Sciatic nerve (tissue), 2 donors: Measurements from ENCODE around the gene STK32C. TPM values are rescaled to one million over a fixed set of nuclear protein-coding genes. Genes with fewer than 3 reads are reported as not detected.
A peak's percentile ranks its signal among the peaks of the same experiment; 100 is the strongest.

Experiments
- ATAC-seq: fragments of 200-7000 bp; cut with Tn5 transposase; one replicate; pipeline ENCODE4 v1.9.1; 2020; ENCODE audit warnings: mild to moderate bottlenecking, moderate library complexity
- DNase-seq: peaks from one replicate; pipeline ENCODE4 v3.0.0-alpha.2; 2020; ENCODE audit warnings: low spot score
- intact Hi-C: fragments of 100-400 bp; cut with DNase I; formaldehyde crosslinking; loops from one replicate; pipeline ENCODE4 v1.14.2; 2022
- total RNA-seq: library from RNA; stranded (reverse); fragmentation: NEBNext Ultra II Directional; extraction: Animal tissue kit (Norgen Biotek cat#: 25700); gene quantifications from one replicate; pipeline ENCODE4 v1.2.1, GENCODE V29; 2021
- donor health status: DM: no; HTN: no; CAD: no.
- donor health status: DM: no; HTN: no; CAD: no.

The STK32C gene
- total RNA-seq, 1 donor from 2014 or later = 11.1 TPM

- ATAC-seq (no peak), DNase-seq (no peak)
- intact Hi-C loops = no loop called here
These were observed 120.2 kb downstream of the STK32C start for GRCh38 chr10:132187430-132188138.

DNA sequence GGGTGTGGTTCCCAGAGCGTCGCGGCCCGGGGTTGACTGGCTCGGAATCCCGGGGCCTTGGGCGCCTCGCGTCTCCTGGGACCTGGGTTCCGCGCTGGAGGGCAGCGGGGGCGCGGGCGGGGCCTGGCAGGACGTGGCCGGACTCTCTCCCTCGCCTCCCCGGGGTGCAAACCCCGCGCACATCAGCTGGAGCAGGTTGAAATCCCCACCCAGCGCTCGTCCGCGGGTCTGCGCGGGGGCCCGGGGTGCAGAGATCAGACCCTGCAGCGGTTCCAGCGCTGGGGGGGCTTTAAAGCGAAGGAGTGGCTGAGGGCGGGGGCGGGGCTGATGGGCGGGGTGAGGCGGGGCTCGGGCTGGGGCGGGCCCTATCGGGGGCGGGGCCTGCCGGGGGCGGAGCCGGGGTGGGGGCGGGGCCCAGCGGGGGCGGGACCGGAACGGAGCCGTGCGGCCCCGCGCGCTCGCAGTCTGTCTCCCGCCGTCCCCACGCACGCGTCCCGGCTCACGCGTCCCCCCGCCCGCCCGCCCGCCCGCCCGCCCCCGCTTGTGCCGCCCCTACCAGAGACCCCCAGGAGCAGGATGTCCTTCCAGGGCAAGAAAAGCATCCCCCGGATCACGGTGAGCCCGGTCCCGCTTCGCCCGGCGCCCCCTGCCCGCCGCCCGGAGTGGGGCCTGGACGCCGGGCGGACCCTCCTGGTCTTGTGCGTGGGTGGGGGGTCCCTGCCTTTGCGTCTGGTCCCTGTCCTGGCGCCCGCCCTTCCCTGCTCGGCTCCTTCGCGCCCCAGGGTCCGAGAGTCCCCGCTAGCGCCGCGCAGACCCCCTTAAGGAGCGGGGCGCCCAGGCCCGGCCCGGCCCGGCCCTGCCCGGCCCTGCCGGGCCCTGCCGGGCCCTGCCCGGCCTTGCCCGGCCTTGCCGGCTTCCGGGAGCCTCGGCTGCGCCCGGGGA is 121.0 kb downstream of the STK32C start, which contains the start of gene DPYSL4:
Gene DPYSL4, plus strand, starts transcription at position 461 of the 942 bp plus-strand sequence. Its CDS starts 116 bp downstream, at position 577.
- intact Hi-C loops = no loop called here
- no peak for DNase-seq
- ATAC-seq = peak; percentile 54

GRCh38 chr10:132185601-132186487 is 121.9 kb downstream of the STK32C start:
- ATAC-seq (peak; percentile 76), DNase-seq (no peak)
- intact Hi-C loops = no loop called here

DNA sequence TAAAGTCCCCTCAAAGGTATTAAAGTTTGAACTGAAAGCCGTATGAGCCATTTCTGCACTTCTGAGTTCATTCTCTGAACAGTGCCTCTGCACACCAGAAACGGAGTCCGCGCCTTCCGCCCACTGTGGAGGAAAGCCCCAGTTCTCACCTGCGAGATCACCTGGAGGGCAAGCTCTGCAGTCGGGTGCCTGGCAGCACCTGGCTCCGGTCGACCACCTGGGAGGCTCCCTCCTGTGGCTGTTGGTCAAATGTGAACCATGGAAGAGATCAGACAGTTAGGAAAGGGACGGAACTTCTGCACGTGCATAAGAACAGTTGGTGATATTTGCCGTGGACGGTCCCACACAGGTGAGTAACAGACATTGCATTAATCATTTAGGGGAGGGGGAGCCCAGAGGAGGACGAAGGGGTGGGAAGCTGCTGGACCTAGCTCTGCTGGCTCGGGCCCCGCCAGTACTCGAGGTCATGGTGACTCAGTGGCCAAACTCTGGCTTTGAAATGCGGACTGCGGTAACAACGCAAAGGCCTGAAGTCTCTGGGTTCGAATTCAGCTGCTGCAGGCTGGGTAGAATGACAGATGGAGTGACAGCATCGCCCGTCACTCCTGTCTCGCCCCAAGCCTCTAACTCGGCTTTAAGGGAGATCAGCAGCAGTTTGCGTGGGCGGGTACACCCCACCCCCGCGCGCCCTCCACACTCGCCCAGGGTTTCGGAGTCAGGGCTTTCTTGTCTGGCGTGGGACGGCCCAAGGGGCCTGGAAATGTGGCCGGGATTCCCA is 122.7 kb downstream of the STK32C start:
- intact Hi-C loops = no loop called here
- ATAC-seq (no peak), DNase-seq (no peak)

- ATAC-seq = no peak
- DNase-seq = no peak
- intact Hi-C loops = no loop called here
These were observed 124.7 kb downstream of the STK32C start for GRCh38 chr10:132183046-132183445.

DNA sequence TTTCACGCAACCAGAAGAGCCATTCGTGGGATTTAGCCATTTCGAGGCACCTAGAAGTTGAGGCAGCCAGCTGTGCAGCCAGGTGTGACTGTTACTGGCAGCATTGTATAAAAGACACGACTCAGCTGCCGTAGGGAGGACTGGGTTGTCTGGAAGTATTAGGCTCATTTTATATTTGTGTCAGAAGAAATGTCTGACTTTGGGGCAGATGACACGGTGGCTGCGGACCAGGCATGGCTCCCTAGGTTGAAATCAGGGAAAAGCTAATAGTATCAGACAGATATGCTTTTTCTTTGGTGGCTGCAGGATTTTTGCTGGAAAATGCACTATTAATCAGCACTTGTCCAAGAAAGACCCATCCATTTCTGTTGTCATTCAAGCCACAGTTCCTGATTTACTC is 125.2 kb downstream of the STK32C start:
- DNase-seq = no peak
- ATAC-seq = no peak
- intact Hi-C loops = no loop called here

- intact Hi-C loops = no loop called here
- no peak for ATAC-seq
- DNase-seq = no peak
These were observed 125.9 kb downstream of the STK32C start for GRCh38 chr10:132181691-132182425.

DNA sequence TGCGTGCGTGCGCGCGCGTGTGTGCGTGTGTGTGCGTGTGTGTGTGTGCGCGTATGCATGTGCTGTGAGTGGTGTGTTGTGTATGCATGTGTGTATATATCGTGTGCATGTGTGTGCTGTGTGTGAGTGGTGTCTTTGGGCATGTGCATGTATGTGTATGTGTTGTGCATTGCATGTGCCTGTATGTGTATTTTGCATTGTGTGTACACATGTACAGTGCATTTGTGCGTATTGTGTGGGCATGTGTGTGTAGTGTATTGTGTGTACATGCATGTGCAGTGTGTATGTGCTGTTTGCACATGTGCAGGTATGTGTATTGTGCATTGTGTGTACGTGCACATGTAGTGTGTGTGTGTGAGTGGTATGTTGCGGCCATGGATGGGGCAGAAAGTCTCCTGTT is 127.0 kb downstream of the STK32C start:
- ATAC-seq = no peak
- intact Hi-C loops = no loop called here
- DNase-seq = no peak

DNA sequence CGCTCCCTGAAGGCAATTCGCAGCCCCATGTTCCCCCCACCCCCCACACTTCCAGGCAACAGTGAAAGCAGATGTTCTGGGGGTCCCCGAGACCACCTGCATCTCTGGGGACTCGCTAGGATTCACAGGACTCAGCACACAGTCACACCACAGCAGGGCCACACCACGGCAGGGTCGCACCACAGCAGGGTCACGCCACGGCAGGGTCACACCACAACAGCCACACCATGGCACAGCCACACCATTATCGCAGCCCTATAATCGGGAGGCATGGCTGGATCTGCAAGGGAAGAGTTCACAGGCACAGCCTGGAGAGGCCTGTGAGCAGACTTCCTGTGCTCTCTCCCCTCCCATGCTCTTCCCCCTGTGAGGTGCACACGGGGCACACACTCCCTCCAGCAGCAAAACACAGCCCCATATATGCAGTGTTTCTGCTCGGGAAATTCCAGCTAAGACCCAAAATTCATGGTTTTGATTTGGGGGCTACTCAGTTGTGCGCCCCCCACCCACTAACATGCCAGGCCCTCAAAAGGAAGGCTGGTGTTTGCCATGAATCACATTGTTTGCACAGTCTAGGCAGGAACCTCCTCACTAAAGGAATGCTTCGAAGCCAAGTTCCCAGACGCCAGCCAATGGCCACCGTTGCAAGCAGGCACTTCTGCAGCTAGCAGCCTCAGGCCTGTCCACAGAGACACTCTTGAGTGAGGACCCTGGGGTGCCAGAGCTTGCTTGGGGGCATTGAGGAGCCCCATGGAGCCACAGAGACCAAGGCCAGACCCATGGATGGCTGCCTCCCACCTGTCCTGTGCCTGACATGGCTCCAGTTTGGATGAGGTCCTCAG is 128.0 kb downstream of the STK32C start:
- DNase-seq = no peak
- ATAC-seq = no peak
- intact Hi-C loops = no loop called here

GRCh38 chr10:132178672-132179545 is 128.8 kb downstream of the STK32C start:
- intact Hi-C loops = no loop called here
- ATAC-seq (no peak), DNase-seq (no peak)

DNA sequence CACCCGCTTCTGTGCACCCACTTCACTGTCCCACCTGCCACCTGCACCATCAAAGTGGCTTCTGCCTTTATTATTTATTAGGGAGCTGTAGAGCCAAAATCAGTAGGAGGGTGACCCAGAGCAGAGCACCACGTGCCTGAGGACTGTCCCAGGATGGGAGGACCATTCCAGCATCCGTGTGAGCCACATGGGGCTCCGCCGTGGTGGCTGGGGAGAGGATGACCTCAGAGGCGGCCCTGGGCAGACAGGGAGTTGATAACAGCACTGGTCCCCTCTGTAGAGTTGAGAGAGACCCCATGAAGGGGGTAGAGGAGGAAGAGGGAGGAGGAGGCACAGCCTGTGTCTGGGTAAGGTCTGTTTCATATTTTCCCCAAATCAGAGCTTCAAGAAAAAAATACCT is 129.7 kb downstream of the STK32C start:
- no peak for ATAC-seq
- DNase-seq = no peak
- intact Hi-C loops = no loop called here

GRCh38 chr10:132176623-132177500 is 130.9 kb downstream of the STK32C start:
- intact Hi-C loops = no loop called here
- DNase-seq = no peak
- ATAC-seq = peak; percentile 45

DNA sequence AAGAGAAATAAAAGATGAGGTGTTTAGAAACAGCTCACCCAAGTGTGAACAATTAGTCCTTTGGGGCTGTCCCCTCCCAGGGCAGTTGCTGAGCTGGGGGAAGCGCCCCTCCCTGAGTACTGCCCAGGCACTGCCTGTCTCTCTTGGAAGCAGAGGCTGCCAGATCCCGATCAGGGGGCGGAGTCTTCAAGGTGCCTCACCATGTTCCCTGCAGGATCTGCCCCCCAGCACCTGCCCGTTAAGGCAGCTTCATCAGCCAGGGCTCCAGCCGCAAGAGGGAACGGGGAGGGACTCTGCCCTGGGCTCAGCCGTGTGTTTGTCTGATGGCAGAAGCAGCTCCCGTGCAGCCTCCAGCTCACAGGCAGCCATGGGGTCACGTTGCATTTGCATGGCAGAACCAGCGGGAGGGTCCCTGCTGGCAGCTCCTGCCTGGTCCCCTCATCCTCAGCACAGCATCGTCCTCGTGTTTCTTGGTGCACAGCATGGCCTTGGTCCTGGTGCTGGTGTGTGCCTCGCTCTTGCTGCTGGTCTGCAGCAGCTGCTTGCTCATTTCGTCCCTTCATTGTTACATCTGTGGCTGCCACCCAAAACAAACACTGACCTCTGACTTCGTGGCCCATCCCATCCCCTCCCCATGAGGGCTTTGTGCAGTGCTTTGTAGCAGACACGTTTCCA is 131.7 kb downstream of the STK32C start:
- intact Hi-C loops = no loop called here
- DNase-seq = no peak
- peak; percentile 56 for ATAC-seq

GRCh38 chr10:132175408-132175807 is 132.3 kb downstream of the STK32C start:
- ATAC-seq = no peak
- intact Hi-C loops = no loop called here
- no peak for DNase-seq

DNA sequence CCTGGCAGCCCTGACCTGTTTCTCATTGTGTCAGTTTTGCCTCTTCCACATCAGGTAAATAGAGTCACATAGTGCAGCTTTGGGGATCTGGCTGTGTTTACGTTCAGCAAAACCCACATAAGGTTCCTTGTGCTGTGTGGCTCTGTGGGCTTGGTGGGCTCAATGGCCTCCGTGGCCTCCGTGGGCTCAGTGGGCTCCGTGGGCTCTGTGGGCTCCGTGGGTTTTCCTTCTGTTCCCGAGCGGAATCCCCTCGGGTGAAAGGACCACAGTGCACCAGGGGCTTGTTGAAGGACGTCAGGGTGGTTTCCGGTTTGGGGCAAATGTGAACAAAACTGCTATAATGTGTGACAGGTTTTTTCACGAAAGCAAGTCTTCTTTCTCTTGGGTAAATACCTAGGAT is 133.5 kb downstream of the STK32C start:
- ATAC-seq (no peak), DNase-seq (no peak)
- intact Hi-C loops = no loop called here
